Trophoblast cell (in vitro differentiated cells and primary cell): ENCODE measurements around the gene MUC22.

Experiments used
- DNase-seq, 2 donors: peaks; one replicate each; pipeline ENCODE4 v3.0.0-alpha.2; 2016
- H2AFZ ChIP-seq: 2 replicates; pipeline ENCODE4 v1.6.1; 2013; ENCODE audit warnings: low read length, moderate library complexity, mild to moderate bottlenecking; ENCODE audit not compliant: insufficient read depth, poor library complexity
- H2AK5ac ChIP-seq: 2 replicates; pipeline ENCODE4 v1.6.1; 2013; ENCODE audit warnings: mild to moderate bottlenecking, low read length
- H2BK120ac ChIP-seq: 2 replicates; pipeline ENCODE4 v1.6.1; 2013; ENCODE audit warnings: low read length, mild to moderate bottlenecking, moderate library complexity; ENCODE audit not compliant: insufficient read depth, poor library complexity
- H2BK12ac ChIP-seq: 2 replicates; pipeline ENCODE4 v1.6.1; 2013; ENCODE audit warnings: mild to moderate bottlenecking, low read length, moderate library complexity
- H2BK5ac ChIP-seq: 2 replicates; pipeline ENCODE4 v1.6.1; 2013; ENCODE audit warnings: low read length, low read depth, moderate library complexity, mild to moderate bottlenecking; ENCODE audit not compliant: poor library complexity
- H3K14ac ChIP-seq: 2 replicates; pipeline ENCODE4 v1.6.1; 2013; ENCODE audit warnings: mild to moderate bottlenecking, low read length
- H3K18ac ChIP-seq: 2 replicates; pipeline ENCODE4 v1.6.1; 2013; ENCODE audit warnings: mild to moderate bottlenecking, low read length
- H3K23ac ChIP-seq: 2 replicates; pipeline ENCODE4 v1.6.1; 2013; ENCODE audit warnings: low read length
- H3K27ac ChIP-seq: 2 replicates; pipeline ENCODE4 v1.5.1; 2013; ENCODE audit warnings: low read depth, mild to moderate bottlenecking, inconsistent platforms, low read length, moderate library complexity
- H3K27me3 ChIP-seq: 2 replicates; pipeline ENCODE4 v1.6.1; 2013; ENCODE audit warnings: inconsistent platforms, mild to moderate bottlenecking, low read length, moderate library complexity; ENCODE audit not compliant: insufficient read depth
- H3K36me3 ChIP-seq, 2 experiments: 1 replicate in 1 of 2; 2 replicates in 1 of 2; pipeline ENCODE4 v1.6.1; 2013; ENCODE audit warnings: low read length in 2 of 2, mild to moderate bottlenecking in 2 of 2, moderate library complexity in 1 of 2; ENCODE audit not compliant: insufficient read depth in 2 of 2, control insufficient read depth in 1 of 2
- H3K4ac ChIP-seq: 2 replicates; pipeline ENCODE4 v1.6.1; 2013; ENCODE audit warnings: low read depth, mild to moderate bottlenecking, low read length, moderate library complexity
- H3K4me1 ChIP-seq, 2 experiments: 1 replicate in 1 of 2; 2 replicates in 1 of 2; pipeline ENCODE4 v1.6.1; 2013; ENCODE audit warnings: low read length in 2 of 2, mild to moderate bottlenecking in 2 of 2, moderate library complexity in 1 of 2; ENCODE audit not compliant: insufficient read depth in 2 of 2, control insufficient read depth in 1 of 2
- H3K4me2 ChIP-seq: 2 replicates; pipeline ENCODE4 v1.6.1; 2013; ENCODE audit warnings: inconsistent platforms, mild to moderate bottlenecking, low read length, moderate library complexity
- H3K4me3 ChIP-seq: 2 replicates; pipeline ENCODE4 v1.5.1; 2013; ENCODE audit warnings: mild to moderate bottlenecking, low read depth, low read length, inconsistent platforms
- H3K79me1 ChIP-seq: one replicate; pipeline ENCODE4 v1.6.1; 2013; ENCODE audit warnings: low read length
- H3K79me2 ChIP-seq: 2 replicates; pipeline ENCODE4 v1.6.1; 2013; ENCODE audit warnings: low read length, mild to moderate bottlenecking; ENCODE audit not compliant: control insufficient read depth, insufficient read depth, poor library complexity
- H3K9ac ChIP-seq: 2 replicates; pipeline ENCODE4 v1.6.1; 2013; ENCODE audit warnings: mild to moderate bottlenecking, low read length
- H3K9me3 ChIP-seq: 2 replicates; pipeline ENCODE4 v1.6.1; 2013; ENCODE audit warnings: low read depth, mild to moderate bottlenecking, control low read depth, inconsistent platforms, low read length; ENCODE audit not compliant: insufficient read depth
- H4K12ac ChIP-seq: 2 replicates; pipeline ENCODE4 v1.6.1; 2013; ENCODE audit warnings: low read depth, mild to moderate bottlenecking, low read length, moderate library complexity
- H4K8ac ChIP-seq: 2 replicates; pipeline ENCODE4 v1.6.1; 2013; ENCODE audit warnings: low read depth, mild to moderate bottlenecking, low read length, moderate library complexity
- H4K91ac ChIP-seq: one replicate; pipeline ENCODE4 v1.6.1; 2013; ENCODE audit warnings: low read depth, mild to moderate bottlenecking, low read length, moderate library complexity
- WGBS: extraction: QIAGEN DNeasy Blood & Tissue Kit; methylation state at CpG from one replicate; pipeline ENCODE4 v1.1.7; 2013; ENCODE audit warnings: missing lambda C conversion rate; ENCODE audit not compliant: insufficient read length, insufficient coverage; ENCODE audit errors: extremely low coverage; 5-methylcytosine and 5-hydroxymethylcytosine counted together

The MUC22 gene

DNA sequence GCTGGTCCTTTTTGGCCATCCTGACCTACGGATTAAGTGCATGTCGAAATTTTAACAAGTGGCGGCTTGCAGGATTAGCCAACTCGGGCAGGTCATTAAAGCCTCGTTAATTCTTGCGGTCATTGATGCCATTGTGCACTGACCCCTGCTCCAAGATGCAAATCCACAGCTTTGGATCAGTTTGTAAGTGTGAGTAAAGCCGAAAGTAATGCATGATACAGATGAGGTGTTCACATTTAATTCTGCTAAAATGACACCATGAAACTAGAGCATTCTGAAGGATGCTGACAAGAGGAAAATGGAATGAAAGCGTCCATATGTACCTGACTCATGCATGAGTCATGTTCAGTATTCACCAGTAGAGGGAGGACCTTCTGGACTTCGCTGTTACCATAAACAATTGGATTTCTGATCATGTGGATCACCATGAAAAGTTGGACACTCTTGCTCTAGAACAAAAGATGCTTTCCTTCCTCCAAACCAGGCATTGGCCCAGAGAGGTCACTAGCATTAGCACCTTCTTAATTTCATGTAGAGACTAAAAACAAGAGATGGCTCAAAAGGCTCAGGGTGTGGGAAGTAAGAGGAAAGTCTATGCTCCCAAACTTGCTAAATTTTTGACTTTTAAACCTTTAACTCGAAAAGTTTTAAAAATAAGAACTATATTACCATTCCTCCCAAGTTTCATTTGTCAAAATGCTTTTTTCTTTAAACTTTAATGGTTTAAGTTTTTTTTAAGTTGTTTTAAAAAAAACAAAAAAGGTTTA is 48.0 kb downstream of the MUC22 start:
- H2AK5ac ChIP-seq: no peak overlapping the region
- no peak overlapping the region for H3K18ac ChIP-seq
- no peaks in the 10 kb centered on the region for H3K27me3 ChIP-seq
- no peak overlapping the region for H4K91ac ChIP-seq
- H3K4me1 ChIP-seq: peaks cover 0 to 2% of the 10 kb centered on the region in 2 experiments
- no peak overlapping the region for H3K23ac ChIP-seq
- peak; percentile 16 to 69 for DNase-seq
- no peaks in the 10 kb centered on the region for H3K79me2 ChIP-seq
- H3K79me1 ChIP-seq: no peaks in the 10 kb centered on the region
- no peak overlapping the region for H3K4me3 ChIP-seq
- no peak overlapping the region for H2BK12ac ChIP-seq
- no peak overlapping the region for H2BK120ac ChIP-seq
- WGBS: no CpG with 5 or more reads among the region's 10 CpGs
- H2AFZ ChIP-seq: no peak overlapping the region
- H3K4ac ChIP-seq: no peak overlapping the region
- no peak overlapping the region for H4K8ac ChIP-seq
- H3K36me3 ChIP-seq: no peaks in the 10 kb centered on the region
- no peak overlapping the region for H3K9ac ChIP-seq
- H3K14ac ChIP-seq: no peak overlapping the region
- H4K12ac ChIP-seq: no peak overlapping the region
- no peak overlapping the region for H3K27ac ChIP-seq
- H3K9me3 ChIP-seq: no peaks in the 10 kb centered on the region
- H3K4me2 ChIP-seq: no peak overlapping the region
- no peak overlapping the region for H2BK5ac ChIP-seq

DNA sequence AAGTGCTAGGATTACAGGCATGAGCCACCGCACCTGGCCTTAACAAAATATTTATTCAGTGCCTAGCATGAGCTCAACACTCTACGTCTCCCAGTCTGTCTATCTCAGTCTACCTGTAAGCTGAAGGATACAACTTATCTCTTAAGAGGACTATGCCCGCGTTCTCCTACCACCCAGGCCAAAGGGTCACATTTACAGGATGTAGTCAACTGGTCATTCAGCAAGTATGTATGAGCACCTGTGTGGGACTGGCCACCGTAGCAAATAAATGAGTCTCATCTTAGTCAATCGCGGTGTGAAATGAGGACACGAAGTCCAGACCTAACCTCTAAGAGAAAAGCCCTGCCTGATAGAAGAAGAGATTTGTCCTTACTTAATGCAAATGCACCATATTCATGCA is 49.9 kb downstream of the MUC22 start:
- Histone ChIP-seq H2BK12ac (no peak overlapping the region), H2AK5ac (no peak overlapping the region), H3K36me3 (no peaks in the 10 kb centered on the region), H4K8ac (no peak overlapping the region), H3K4me1 (peaks cover 0 to 2% of the 10 kb centered on the region in 2 experiments), H3K18ac (no peak overlapping the region), H3K79me2 (no peaks in the 10 kb centered on the region), H3K9me3 (no peaks in the 10 kb centered on the region), H3K27me3 (no peaks in the 10 kb centered on the region), H2AFZ (no peak overlapping the region), H2BK120ac (no peak overlapping the region), H3K4me2 (no peak overlapping the region), H3K4me3 (no peak overlapping the region), H2BK5ac (no peak overlapping the region), H3K9ac (no peak overlapping the region), H4K12ac (no peak overlapping the region), H3K4ac (no peak overlapping the region), H3K14ac (no peak overlapping the region), H4K91ac (no peak overlapping the region), H3K23ac (no peak overlapping the region), H3K27ac (no peak overlapping the region), H3K79me1 (peaks cover 2% of the 10 kb centered on the region)
- WGBS: no CpG with 5 or more reads among the region's 8 CpGs
- DNase-seq: no peak

DNA sequence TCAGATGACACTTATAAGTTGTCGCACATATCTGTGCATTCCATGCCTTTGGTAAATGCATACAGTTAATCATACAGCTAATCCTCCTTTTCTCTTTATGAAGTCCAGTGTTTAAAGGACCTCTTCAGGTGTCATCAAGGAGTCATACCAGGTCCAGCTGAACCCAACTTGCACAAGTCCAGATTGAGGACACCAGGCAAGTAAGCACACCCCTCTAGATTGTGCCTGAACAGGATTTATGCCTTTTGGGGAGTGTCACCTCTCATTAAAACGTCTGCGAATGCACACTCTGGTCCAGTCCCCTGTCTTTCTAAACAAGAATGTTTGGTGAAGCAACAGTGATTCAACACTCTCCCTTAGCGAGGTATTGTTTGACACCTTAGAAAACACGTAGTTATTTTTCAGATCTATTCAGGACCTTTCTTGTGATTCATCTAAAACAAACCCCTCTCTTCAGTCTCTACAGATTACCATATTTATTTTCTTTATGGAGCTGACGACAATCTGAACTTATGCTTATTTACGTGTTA is 53.7 kb downstream of the MUC22 start:
- H3K79me1 ChIP-seq: peaks cover 2% of the 10 kb centered on the region
- H3K4me2 ChIP-seq: no peak overlapping the region
- no peak overlapping the region for H4K8ac ChIP-seq
- no peaks in the 10 kb centered on the region for H3K9me3 ChIP-seq
- no CpG with 5 or more reads among the region's 7 CpGs for WGBS
- no peaks in the 10 kb centered on the region for H3K27me3 ChIP-seq
- H3K18ac ChIP-seq: no peak overlapping the region
- no peaks in the 10 kb centered on the region for H3K36me3 ChIP-seq
- H3K4me1 ChIP-seq: peaks cover 0 to 2% of the 10 kb centered on the region in 2 experiments
- no peak overlapping the region for H3K4ac ChIP-seq
- H2AFZ ChIP-seq: no peak overlapping the region
- H3K14ac ChIP-seq: no peak overlapping the region
- H2BK12ac ChIP-seq: no peak overlapping the region
- H2BK120ac ChIP-seq: no peak overlapping the region
- no peak overlapping the region for H3K4me3 ChIP-seq
- no peak overlapping the region for H3K23ac ChIP-seq
- no peak overlapping the region for H4K12ac ChIP-seq
- H3K27ac ChIP-seq: no peak overlapping the region
- no peak overlapping the region for H3K9ac ChIP-seq
- DNase-seq: no peak
- no peaks in the 10 kb centered on the region for H3K79me2 ChIP-seq
- no peak overlapping the region for H2BK5ac ChIP-seq
- no peak overlapping the region for H2AK5ac ChIP-seq
- H4K91ac ChIP-seq: no peak overlapping the region

GRCh38 chr6:31065556-31065955 is 55.3 kb downstream of the MUC22 start:
- H2BK120ac ChIP-seq: no peak overlapping the region
- no peak overlapping the region for H2BK5ac ChIP-seq
- H2BK12ac ChIP-seq: no peak overlapping the region
- H3K23ac ChIP-seq: no peak overlapping the region
- no peaks in the 10 kb centered on the region for H3K9me3 ChIP-seq
- H3K9ac ChIP-seq: no peak overlapping the region
- no peak overlapping the region for H4K91ac ChIP-seq
- no peaks in the 10 kb centered on the region for H3K79me2 ChIP-seq
- no CpG with 5 or more reads among the region's 2 CpGs for WGBS
- H2AFZ ChIP-seq: no peak overlapping the region
- H4K8ac ChIP-seq: no peak overlapping the region
- H3K79me1 ChIP-seq: peaks cover 2% of the 10 kb centered on the region
- H3K27me3 ChIP-seq: no peaks in the 10 kb centered on the region
- no peak overlapping the region for H3K4me2 ChIP-seq
- H3K4ac ChIP-seq: no peak overlapping the region
- H3K4me1 ChIP-seq: peaks cover 0 to 2% of the 10 kb centered on the region in 2 experiments
- no peaks in the 10 kb centered on the region for H3K36me3 ChIP-seq
- H2AK5ac ChIP-seq: no peak overlapping the region
- H4K12ac ChIP-seq: no peak overlapping the region
- no peak overlapping the region for H3K18ac ChIP-seq
- no peak overlapping the region for H3K4me3 ChIP-seq
- DNase-seq: no peak
- H3K27ac ChIP-seq: no peak overlapping the region
- H3K14ac ChIP-seq: no peak overlapping the region
